ENCODE measurements around the gene ROCK2. TPM values are rescaled to one million over a fixed set of nuclear protein-coding genes. Genes with fewer than 3 reads are reported as not detected.

ROCK2 gene
- polyA plus RNA-seq, 3 donors, result 2.8 to 10.2 (median 4.3) TPM

GRCh38 chr2:11133238-11133935 is 211.0 kb downstream of the ROCK2 start:
- Mint-ChIP-seq H3K4me1 (peaks cover 22% of the 10 kb centered on the region), H3K4me3 (peak overlapping the region; percentile 96 to 98), H3K27me3 (ENCODE audit: low read depth in 3 of 3) (peaks cover 22 to 54% (median 34%) of the 10 kb centered on the region in 3 donors), H3K9me3 (peaks cover 0 to 3% (median under 1%) of the 10 kb centered on the region in 7 donors), H3K27ac (peak overlapping the region in 6 of 7 donors; percentile 54 to 96 (median 90)), H3K36me3 (no peaks in the 10 kb centered on the region)
- no peaks in the 10 kb centered on the region for H3K79me2 ChIP-seq (ENCODE audit: insufficient read depth, low read length)
- TF ChIP-seq CTCF (IDR thresholded peaks at IDR 0.05), result no peak
- H3K27ac ChIP-seq (ENCODE audit: low read depth in 1 of 2, low read length in 2 of 2), result peak overlapping the region in 1 of 2 donors; percentile 77
- WGBS (ENCODE audit: insufficient coverage), result 44% methylated on average over 18 of the region's 25 CpGs
- H3K4me2 ChIP-seq (replicated peaks; ENCODE audit: extremely low read depth, low read length, poor library complexity, severe bottlenecking), result peak overlapping the region; percentile 96
- peak overlapping the region; percentile 96 for H2AFZ ChIP-seq (ENCODE audit: insufficient read depth, low read depth, low read length, poor library complexity, severe bottlenecking)
- H3K9me3 ChIP-seq (replicated peaks in 1 of 2; ENCODE audit: control insufficient read depth in 1 of 2, insufficient read depth in 1 of 2, low read length in 2 of 2), result no peaks in the 10 kb centered on the region
- H3K4me3 ChIP-seq (replicated peaks in 1 of 3; ENCODE audit: low read depth in 2 of 3, low read length in 3 of 3), result peak overlapping the region; percentile 59 to 90 (median 71)
- DNase-seq, result no peak
- peaks cover 24 to 27% of the 10 kb centered on the region in 2 donors for H3K4me1 ChIP-seq (ENCODE audit: control insufficient read depth in 1 of 2, insufficient read depth in 2 of 2, low read length in 2 of 2)
- peaks cover 0 to 21% of the 10 kb centered on the region in 2 donors for H3K27me3 ChIP-seq (ENCODE audit: control insufficient read depth in 2 of 2, insufficient read depth in 2 of 2, low read length in 2 of 2)
- no peaks in the 10 kb centered on the region for H4K20me1 ChIP-seq (ENCODE audit: insufficient read depth, low read length)
- intact Hi-C loops (cut with micrococcal nuclease), result loop anchor here (2.0 to 5.0 kb wide), 4 partner anchors 314 to 449 kb away; no protein-coding TSS in a partner anchor
- H3K9ac ChIP-seq (ENCODE audit: insufficient read depth, low read length, poor library complexity, severe bottlenecking), result peak overlapping the region; percentile 65
- no peaks in the 10 kb centered on the region for H3K36me3 ChIP-seq (replicated peaks in 1 of 2; ENCODE audit: control insufficient read depth in 1 of 2, insufficient read depth in 2 of 2, low read length in 2 of 2)

- 81% methylated on average over 16 of the region's 19 CpGs for WGBS (ENCODE audit: insufficient coverage)
- H3K9me3 ChIP-seq (replicated peaks in 1 of 2; ENCODE audit: control insufficient read depth in 1 of 2, insufficient read depth in 1 of 2, low read length in 2 of 2), result no peaks in the 10 kb centered on the region
- intact Hi-C loops (cut with micrococcal nuclease), result loop anchor here (2.0 to 5.0 kb wide), 4 partner anchors 315 to 451 kb away; no protein-coding TSS in a partner anchor
- H3K9ac ChIP-seq (ENCODE audit: insufficient read depth, low read length, poor library complexity, severe bottlenecking), result no peak overlapping the region
- H3K27me3 ChIP-seq (ENCODE audit: control insufficient read depth in 2 of 2, insufficient read depth in 2 of 2, low read length in 2 of 2), result peaks cover 0 to 21% of the 10 kb centered on the region in 2 donors
- peaks cover 27 to 54% (median 33%) of the 10 kb centered on the region in 3 donors for H3K27me3 Mint-ChIP-seq (ENCODE audit: low read depth in 3 of 3)
- peak overlapping the region; percentile 96 for H2AFZ ChIP-seq (ENCODE audit: insufficient read depth, low read depth, low read length, poor library complexity, severe bottlenecking)
- peak overlapping the region; percentile 96 for H3K4me2 ChIP-seq (replicated peaks; ENCODE audit: extremely low read depth, low read length, poor library complexity, severe bottlenecking)
- peak overlapping the region in 2 of 7 donors; percentile 83 to 89 for H3K27ac Mint-ChIP-seq
- peaks cover 0 to 3% (median 0%) of the 10 kb centered on the region in 7 donors for H3K9me3 Mint-ChIP-seq
- peak overlapping the region; percentile 96 to 98 for H3K4me3 Mint-ChIP-seq
- no peaks in the 10 kb centered on the region for H3K36me3 Mint-ChIP-seq
- peaks cover 24 to 27% of the 10 kb centered on the region in 2 donors for H3K4me1 ChIP-seq (ENCODE audit: control insufficient read depth in 1 of 2, insufficient read depth in 2 of 2, low read length in 2 of 2)
- no peak overlapping the region for H3K27ac ChIP-seq (ENCODE audit: low read depth in 1 of 2, low read length in 2 of 2)
- DNase-seq, result no peak
- no peaks in the 10 kb centered on the region for H4K20me1 ChIP-seq (ENCODE audit: insufficient read depth, low read length)
- H3K79me2 ChIP-seq (ENCODE audit: insufficient read depth, low read length), result no peaks in the 10 kb centered on the region
- no peak for TF ChIP-seq CTCF (IDR thresholded peaks at IDR 0.05)
- H3K4me3 ChIP-seq (replicated peaks in 1 of 3; ENCODE audit: low read depth in 2 of 3, low read length in 3 of 3), result peak overlapping the region in 2 of 3 experiments; percentile 71 to 90
- peaks cover 22% of the 10 kb centered on the region for H3K4me1 Mint-ChIP-seq
- H3K36me3 ChIP-seq (replicated peaks in 1 of 2; ENCODE audit: control insufficient read depth in 1 of 2, insufficient read depth in 2 of 2, low read length in 2 of 2), result no peaks in the 10 kb centered on the region
Observed at GRCh38 chr2:11132036-11132671, 212.3 kb downstream of the ROCK2 start.
